ENCODE results near the gene CABP1.

Gene CABP1

GRCh38 chr12:120713861-120714482 lies 73.5 kb downstream of the CABP1 start:
- Mint-ChIP-seq H3K4me3 (no peak overlapping the region), H3K27ac (peak overlapping the region; percentile 84), H3K4me1 (peaks cover 50% of the 10 kb centered on the region), H3K27me3 (no peaks in the 10 kb centered on the region), H3K36me3 (peaks cover 7% of the 10 kb centered on the region), H3K9me3 (no peaks in the 10 kb centered on the region)
